B cell (primary cell): ENCODE results near the gene STARD3. TPM values are rescaled to one million over a fixed set of nuclear protein-coding genes. Genes with fewer than 3 reads are reported as not detected.
A peak's percentile ranks its signal among the peaks of the same experiment; 100 is the strongest.

Source experiments
- ATAC-seq: fragments of 200-7000 bp; cut with Tn5 transposase; one replicate; pipeline ENCODE4 v1.10.0; 2021; ENCODE audit warnings: low read depth, mild to moderate bottlenecking, moderate number of reproducible peaks, moderate library complexity
- CTCF ChIA-PET: fragments of 350-600 bp; sonication (Branson Sonifier 250); formaldehyde crosslinking; loops from one replicate; lab custom pipeline; 2021; ENCODE audit warnings: antibody characterized with exemption, inconsistent platforms; lab: Charles Lee
- POLR2A ChIA-PET: fragments of 350-600 bp; sonication (Branson Sonifier 250); formaldehyde crosslinking; loops from one replicate; lab custom pipeline; 2021; ENCODE audit warnings: antibody characterized with exemption; lab: Charles Lee
- DNase-seq: peaks from one replicate; pipeline ENCODE4 v3.0.0; 2013
- H2AFZ ChIP-seq: 2 replicates; pipeline ENCODE4 v1.6.1; 2012; ENCODE audit warnings: mild to moderate bottlenecking, low read depth, low read length; ENCODE audit not compliant: insufficient read depth, poor library complexity, severe bottlenecking
- H3K27ac ChIP-seq, 2 donors: 1 replicate in 1 of 2; 2 replicates in 1 of 2; pipeline ENCODE4 v1.5.1; 2012 to 2013; ENCODE audit warnings: low read length in 2 of 2, mild to moderate bottlenecking in 2 of 2, moderate library complexity in 1 of 2
- H3K27me3 ChIP-seq, 4 experiments: fragments of 200-600 bp in 1 of 4; sonication (generic) in 1 of 4; replicated peaks in 1 of 4; 1 replicate in 2 of 4; 2 replicates in 2 of 4; pipeline versions ENCODE4 v1.6.1 to v1.7.0; 2013 to 2016; ENCODE audit warnings: low read length in 3 of 4, mild to moderate bottlenecking in 2 of 4, mixed read lengths in 1 of 4, moderate library complexity in 1 of 4; ENCODE audit not compliant: insufficient read depth in 4 of 4, control insufficient read depth in 3 of 4; ENCODE audit errors: control extremely low read depth in 1 of 4
- H3K36me3 ChIP-seq, 2 experiments: replicated peaks in 1 of 2; 1 replicate in 1 of 2; 2 replicates in 1 of 2; pipeline versions ENCODE4 v1.6.1 to v1.7.1; 2013; ENCODE audit warnings: low read length in 1 of 2; ENCODE audit not compliant: insufficient read depth in 2 of 2, control insufficient read depth in 1 of 2; ENCODE audit errors: control extremely low read depth in 1 of 2, extremely low read depth in 1 of 2
- H3K4me1 ChIP-seq, 2 donors: fragments of 200-600 bp in 1 of 2; sonication (generic) in 1 of 2; 1 replicate in 1 of 2; 2 replicates in 1 of 2; pipeline versions ENCODE4 v1.5.1 to v1.6.1; 2013 to 2017; ENCODE audit warnings: low read length in 2 of 2; ENCODE audit not compliant: control insufficient read depth in 2 of 2, insufficient read depth in 2 of 2
- H3K4me2 ChIP-seq: replicated peaks from 2 replicates; pipeline ENCODE3; 2012; ENCODE audit warnings: mild to moderate bottlenecking, low read depth, low read length; ENCODE audit not compliant: poor library complexity, severe bottlenecking
- H3K4me3 ChIP-seq, 5 experiments: fragments of 200-600 bp in 1 of 5; sonication (generic) in 1 of 5; 1 replicate in 3 of 5; 2 replicates in 2 of 5; pipeline versions ENCODE4 v1.5.1 to v1.7.0; 2011 to 2016; ENCODE audit warnings: low read length in 4 of 5, mild to moderate bottlenecking in 4 of 5, low read depth in 2 of 5, control low read depth in 1 of 5, moderate library complexity in 1 of 5; ENCODE audit not compliant: insufficient read depth in 1 of 5; ENCODE audit errors: control extremely low read depth in 1 of 5, extremely low read depth in 1 of 5
- H3K79me2 ChIP-seq: fragments of 200-600 bp; sonication (generic); one replicate; pipeline ENCODE4 v1.6.0; 2016; ENCODE audit warnings: low read length; ENCODE audit not compliant: control insufficient read depth, insufficient read depth
- H3K9ac ChIP-seq: fragments of 200-600 bp; sonication (generic); 2 replicates; pipeline ENCODE4 v1.6.1; 2017; ENCODE audit warnings: mild to moderate bottlenecking, low read length, moderate library complexity
- H3K9me3 ChIP-seq, 3 donors: one replicate each; pipeline versions ENCODE4 v1.6.1 to v1.7.1; 2013; ENCODE audit warnings: low read length in 2 of 3; ENCODE audit not compliant: control insufficient read depth in 2 of 3, insufficient read depth in 1 of 3; ENCODE audit errors: control extremely low read depth in 1 of 3
- H4K20me1 ChIP-seq: 2 replicates; pipeline ENCODE4 v1.6.0; 2012; ENCODE audit warnings: mild to moderate bottlenecking, low read length; ENCODE audit not compliant: insufficient read depth, control insufficient read depth, poor library complexity, severe bottlenecking
- H3K27ac Mint-ChIP-seq: one replicate; pipeline ENCODE4 v1.8.0; 2021; ENCODE audit warnings: mixed read lengths
- H3K27me3 Mint-ChIP-seq: one replicate; pipeline ENCODE4 v1.8.0; 2021; ENCODE audit warnings: mixed read lengths
- H3K4me1 Mint-ChIP-seq: one replicate; pipeline ENCODE4 v1.8.0; 2021; ENCODE audit warnings: mixed read lengths
- H3K4me3 Mint-ChIP-seq: one replicate; pipeline ENCODE4 v1.8.0; 2021; ENCODE audit warnings: mixed read lengths
- H3K9me3 Mint-ChIP-seq: one replicate; pipeline ENCODE4 v1.8.0; 2022; ENCODE audit warnings: mixed read lengths; ENCODE audit not compliant: insufficient read depth
- CTCF ChIP-seq: fragments of 200-600 bp; IDR thresholded peaks from one replicate; pipeline ENCODE4 v1.8.0; 2022; ENCODE audit warnings: antibody characterized with exemption, mild to moderate bottlenecking
- WGBS: methylation state at CpG from one replicate; pipeline ENCODE4 v1.1.5; 2013; ENCODE audit warnings: missing lambda C conversion rate; ENCODE audit not compliant: insufficient coverage; 5-methylcytosine and 5-hydroxymethylcytosine counted together
- intact Hi-C: fragments of 100-400 bp; cut with micrococcal nuclease; formaldehyde crosslinking; loops from one replicate; pipeline ENCODE4 v1.10.0; 2022
- polyA plus RNA-seq: library from polyadenylated mRNA; depleted of rRNA; stranded (reverse); fragments of >200 nt; gene quantifications from 2 replicates; pipeline ENCODE4 v1.2.3, GENCODE V29; 2012
- total RNA-seq, 2 donors: library from RNA; stranded (reverse); fragments of 120-200 nt in 1 of 2; gene quantifications; 1 replicate in 1 of 2; 2 replicates in 1 of 2; pipeline versions ENCODE4 v1.2.3 to v1.2.4, GENCODE V29; 2013 to 2022

Gene STARD3
- total and polyA plus RNA-seq, 2 donors (not counting 1 experiment from before 2014, with no cell fraction given) = 93.1 to 231 TPM

DNA sequence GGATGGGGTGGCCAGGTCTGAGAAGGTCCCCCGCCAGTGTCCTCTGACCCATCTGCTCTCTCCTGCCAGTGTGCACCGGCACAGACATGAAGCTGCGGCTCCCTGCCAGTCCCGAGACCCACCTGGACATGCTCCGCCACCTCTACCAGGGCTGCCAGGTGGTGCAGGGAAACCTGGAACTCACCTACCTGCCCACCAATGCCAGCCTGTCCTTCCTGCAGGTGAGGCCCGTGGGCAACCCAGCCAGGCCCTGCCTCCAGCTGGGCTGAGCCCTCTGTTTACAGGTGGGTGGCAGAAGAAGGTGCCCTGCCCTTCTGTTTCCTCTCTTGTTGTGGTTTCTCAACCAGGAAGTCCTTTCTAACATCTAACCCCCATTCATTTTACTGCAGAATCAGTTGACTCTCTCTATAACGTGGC lies 70.0 kb downstream of the STARD3 start:
- H3K27ac ChIP-seq = no peak overlapping the region
- POLR2A ChIA-PET = interaction anchor here (0.6 kb wide), 1 partner anchor 457 kb away, joined by 3 read pairs; no protein-coding TSS in a partner anchor
- intact Hi-C loops = no loop called here

More for the DNA sequence above, 70.0 kb downstream of the STARD3 start:
- Histone ChIP-seq H3K4me3 (no peak overlapping the region), H2AFZ (no peak overlapping the region), H3K4me1 (peaks cover 12 to 19% of the 10 kb centered on the region in 2 donors), H3K9me3 (no peaks in the 10 kb centered on the region), H3K9ac (no peak overlapping the region), H3K4me2 (peak overlapping the region; percentile 37), H4K20me1 (no peaks in the 10 kb centered on the region), H3K27me3 (peaks cover 0 to 1% (median 0%) of the 10 kb centered on the region in 4 experiments), H3K79me2 (no peaks in the 10 kb centered on the region), H3K36me3 (no peaks in the 10 kb centered on the region)
- no peak for TF ChIP-seq CTCF
- no peaks in the 10 kb centered on the region for H3K9me3 Mint-ChIP-seq
- WGBS = 52% methylated on average over 2 of the region's 7 CpGs
- no peak for ATAC-seq
- H3K4me3 Mint-ChIP-seq = no peak overlapping the region
- H3K27ac Mint-ChIP-seq = no peak overlapping the region
- CTCF ChIA-PET = no interaction called here
- DNase-seq = no peak
- H3K27me3 Mint-ChIP-seq = peaks cover 5% of the 10 kb centered on the region
- peaks cover 14% of the 10 kb centered on the region for H3K4me1 Mint-ChIP-seq
